NCI-H510A (cell line): ENCODE measurements around the gene PTPRE.

Experiments used
- DNase-seq: peaks from one replicate; lab custom pipeline; 2025; lab: John Stamatoyannopoulos, UW

The PTPRE gene

GRCh38 chr10:127952918-127953317, 46.0 kb downstream of the PTPRE start:
- DNase-seq = no peak

- DNase-seq = no peak
Measured at GRCh38 chr10:127953876-127954275, 47.0 kb downstream of the PTPRE start.

- DNase-seq = no peak
Measured at GRCh38 chr10:127959428-127959827, 52.5 kb downstream of the PTPRE start.

- DNase-seq = no peak
Measured at GRCh38 chr10:127961071-127961470, 54.2 kb downstream of the PTPRE start.

- no peak for DNase-seq
Measured at GRCh38 chr10:127962205-127962604, 55.3 kb downstream of the PTPRE start.

- DNase-seq = no peak
Measured at GRCh38 chr10:127963136-127963535, 56.2 kb downstream of the PTPRE start.

GRCh38 chr10:127964621-127965020, 57.7 kb downstream of the PTPRE start:
- no peak for DNase-seq

GRCh38 chr10:127966875-127967274, 60.0 kb downstream of the PTPRE start:
- DNase-seq = no peak

GRCh38 chr10:127968027-127968441, 61.1 kb downstream of the PTPRE start:
- DNase-seq = no peak

- no peak for DNase-seq
Measured at GRCh38 chr10:127968659-127969058, 61.8 kb downstream of the PTPRE start.

DNA sequence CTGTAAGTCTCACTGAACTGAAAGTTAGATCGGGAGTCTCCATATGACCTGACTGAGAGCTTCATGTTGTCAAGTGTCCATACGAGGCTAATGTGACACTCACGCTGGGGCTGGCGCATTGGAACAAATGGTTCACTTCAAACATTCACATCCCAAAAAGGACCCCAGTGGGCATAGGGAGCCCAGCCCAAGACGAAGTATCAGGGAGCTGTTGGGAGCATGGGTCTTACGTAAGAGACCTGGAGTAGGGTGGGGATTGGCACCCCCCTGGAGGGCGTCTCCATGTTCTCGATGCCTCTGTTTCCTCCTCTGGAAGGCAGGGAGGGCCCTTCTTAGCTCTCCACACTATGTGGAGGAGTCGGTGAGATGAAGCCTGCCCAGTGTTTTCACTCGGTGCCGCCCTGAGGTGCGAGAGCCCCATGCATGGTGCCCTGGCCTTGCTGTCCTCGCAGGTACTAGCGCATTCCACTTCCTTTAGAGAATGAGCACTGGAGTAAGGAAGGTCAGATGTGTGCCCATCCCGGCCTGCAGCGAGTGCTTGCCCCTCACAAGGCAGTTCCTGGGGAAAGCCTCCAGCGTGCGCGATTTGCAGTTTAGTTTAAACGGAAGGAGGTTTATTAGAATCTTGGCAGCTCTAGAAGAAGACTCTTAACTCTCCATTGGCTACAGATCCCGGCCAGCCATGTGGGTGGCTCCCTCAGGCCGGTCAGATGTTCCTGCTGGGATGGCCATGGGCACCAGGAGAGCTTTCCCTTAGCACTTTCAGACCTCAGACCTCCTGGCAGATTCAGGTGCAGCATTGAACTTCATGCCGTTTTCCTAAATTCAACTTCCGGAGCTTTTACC, 64.4 kb downstream of the PTPRE start:
- DNase-seq = no peak

GRCh38 chr10:127971963-127972615, 65.2 kb downstream of the PTPRE start:
- no peak for DNase-seq

DNA sequence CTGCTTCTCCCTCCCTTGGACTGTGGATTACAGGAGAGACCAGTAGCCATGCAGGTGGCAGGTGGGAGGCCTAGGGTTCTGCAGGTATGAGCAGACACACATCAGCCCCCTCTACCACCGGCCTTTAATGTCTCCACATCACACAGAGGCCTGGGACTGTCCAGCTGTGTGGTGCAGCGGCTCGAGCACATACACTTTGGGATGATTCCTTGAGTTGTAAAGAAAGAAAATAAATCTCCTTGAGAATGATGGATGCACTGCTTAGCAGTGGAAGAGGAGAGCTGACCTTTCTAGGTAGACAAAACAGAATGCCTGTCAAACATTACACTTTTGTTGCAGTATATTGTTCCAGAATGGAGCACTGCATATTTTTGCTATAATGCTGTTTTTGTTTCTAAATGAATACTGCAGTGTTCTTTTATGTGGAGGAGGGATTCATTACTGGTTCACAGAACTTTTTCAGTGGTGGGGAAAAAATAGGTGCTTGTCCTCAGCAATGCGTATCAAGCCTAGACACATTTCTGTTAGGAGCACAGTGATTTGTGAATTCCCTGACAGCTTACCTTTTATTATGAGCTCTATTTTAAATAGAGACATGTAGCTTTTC, 66.0 kb downstream of the PTPRE start:
- DNase-seq = no peak

GRCh38 chr10:127973791-127974311, 66.9 kb downstream of the PTPRE start:
- DNase-seq = no peak

DNA sequence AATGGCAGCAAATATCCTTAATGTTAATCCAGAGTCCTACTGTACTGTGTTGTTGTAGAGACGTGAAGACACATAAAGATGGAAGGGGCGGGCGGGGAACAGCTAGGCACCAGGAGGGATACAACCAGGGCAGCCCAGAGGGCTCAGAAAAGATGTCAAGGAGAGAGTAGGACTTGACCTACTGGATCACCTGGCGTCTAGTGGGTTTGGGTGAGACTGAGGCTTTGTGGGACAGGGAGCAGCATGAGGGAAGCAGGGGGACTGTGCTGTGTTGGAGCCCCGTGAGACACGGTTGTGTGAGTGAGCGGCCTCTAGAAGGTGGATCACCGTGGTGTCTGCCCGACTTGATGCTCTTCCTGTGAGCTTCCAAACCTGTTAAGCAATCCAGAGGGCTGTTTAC, 68.0 kb downstream of the PTPRE start:
- no peak for DNase-seq

- no peak for DNase-seq
Measured at GRCh38 chr10:127976286-127976685, 69.4 kb downstream of the PTPRE start.

GRCh38 chr10:127976701-127977356, 69.9 kb downstream of the PTPRE start:
- no peak for DNase-seq

- no peak for DNase-seq
Measured at GRCh38 chr10:127977357-127978009, 70.6 kb downstream of the PTPRE start.

DNA sequence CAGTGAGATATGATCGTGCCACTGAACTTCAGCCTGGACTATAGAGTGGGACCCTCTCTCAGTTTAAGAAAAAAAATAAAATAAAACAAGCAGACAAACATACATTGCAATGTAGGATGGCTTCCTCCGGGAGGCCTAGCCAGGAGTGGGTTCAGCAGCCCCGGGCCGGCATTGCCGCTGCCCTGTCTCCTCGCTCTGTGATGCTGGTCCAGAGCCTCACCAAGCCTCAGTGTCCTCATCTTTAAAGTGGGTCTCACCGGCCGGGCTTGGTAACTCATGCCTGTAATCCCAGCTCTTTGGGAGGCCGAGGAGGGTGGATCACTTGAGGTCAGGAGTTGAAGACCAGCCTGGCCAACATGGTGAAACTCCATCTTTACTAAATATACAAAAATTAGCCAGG, 71.6 kb downstream of the PTPRE start:
- DNase-seq = no peak

GRCh38 chr10:127979045-127979444, 72.1 kb downstream of the PTPRE start:
- no peak for DNase-seq

GRCh38 chr10:127979566-127979965, 72.7 kb downstream of the PTPRE start:
- DNase-seq = no peak

- no peak for DNase-seq
Measured at GRCh38 chr10:127980898-127981297, 74.0 kb downstream of the PTPRE start.
